Activated CD8-positive, alpha-beta memory T cell treated with anti-CD3 and anti-CD28 coated beads, Interleukin-2, amount 50 U/mL, for 4 hours (primary cell): ENCODE measurements around the gene TMA7.
"Not testable (repeated sequence)": the region's sequence is repeated elsewhere in the genome, so short reads cannot be mapped to it uniquely, and the experiment has no call there.

Experiments used
- DNase-seq: peaks from one replicate; pipeline ENCODE4 v3.0.0-alpha.2; 2020

Gene TMA7

GRCh38 chr3:48469046-48469915 lies 29.2 kb downstream of the TMA7 start:
- DNase-seq, result no peak

- DNase-seq, result no peak
These were observed 30.2 kb downstream of the TMA7 start for GRCh38 chr3:48470286-48470685.

- no peak for DNase-seq
These were observed 32.5 kb downstream of the TMA7 start for GRCh38 chr3:48472673-48472922.

GRCh38 chr3:48472923-48473616 lies 33.0 kb downstream of the TMA7 start:
- peak; percentile 89 for DNase-seq

- no peak for DNase-seq
These were observed 33.5 kb downstream of the TMA7 start for GRCh38 chr3:48473617-48473952.

- DNase-seq, result not testable (repeated sequence)
These were observed 34.0 kb downstream of the TMA7 start for GRCh38 chr3:48474031-48474430.

GRCh38 chr3:48474619-48475018 lies 34.6 kb downstream of the TMA7 start:
- no peak for DNase-seq

- no peak for DNase-seq
These were observed 35.1 kb downstream of the TMA7 start for GRCh38 chr3:48475188-48475587.

- DNase-seq, result no peak
These were observed 36.5 kb downstream of the TMA7 start for GRCh38 chr3:48476426-48477053.

GRCh38 chr3:48477959-48478520 lies 38.0 kb downstream of the TMA7 start:
- no peak for DNase-seq

- DNase-seq, result peak; percentile 50
These were observed 38.8 kb downstream of the TMA7 start for GRCh38 chr3:48478626-48479555.

- not testable (repeated sequence) for DNase-seq
These were observed 40.8 kb downstream of the TMA7 start for GRCh38 chr3:48480891-48481290.

GRCh38 chr3:48482822-48483221 lies 42.8 kb downstream of the TMA7 start:
- DNase-seq, result not testable (repeated sequence)

GRCh38 chr3:48486952-48487351 lies 46.9 kb downstream of the TMA7 start:
- no peak for DNase-seq

- no peak for DNase-seq
These were observed 52.6 kb downstream of the TMA7 start for GRCh38 chr3:48492461-48493202.

GRCh38 chr3:48493203-48493501 lies 53.1 kb downstream of the TMA7 start:
- no peak for DNase-seq
